ENCODE data around the gene ACOT11. TPM values are rescaled to one million over a fixed set of nuclear protein-coding genes. Genes with fewer than 3 reads are reported as not detected.

ACOT11 gene
- total and polyA plus RNA-seq, 9 of the 15 experiments (the other 6 are each of a cell fraction or from before 2014, with no cell fraction given) = 0.04 to 1.2 (median 0.64) TPM; not detected in 2

GRCh38 chr1:54577612-54578011, 29.6 kb downstream of the ACOT11 start (continued):
- no peak for TF ChIP-seq ZBTB11 (CRISPR knock-in tag; IDR thresholded peaks at IDR 0.05)
- TF ChIP-seq NFIX (CRISPR knock-in tag; IDR thresholded peaks at IDR 0.05; ENCODE audit: low read depth) = no peak
- TF ChIP-seq CHAMP1 (IDR thresholded peaks at IDR 0.05) = no peak
- no peak for TF ChIP-seq NCOA1 (IDR thresholded peaks at IDR 0.05; ENCODE audit: low read depth)
- peak; percentile 54; the same call in 1 of the 2 replicates for TF ChIP-seq ZNF395 (CRISPR knock-in tag; IDR thresholded peaks at IDR 0.05)
- no peak for TF ChIP-seq SMAD2 (IDR thresholded peaks at IDR 0.05; ENCODE audit: low read depth, low read length)
- TF ChIP-seq SP2 (IDR thresholded peaks at IDR 0.05; ENCODE audit: extremely low read depth, low read depth, low read length, poor library complexity, severe bottlenecking) = no peak
- no peak for TF ChIP-seq ELK1 (CRISPR knock-in tag; IDR thresholded peaks at IDR 0.05)
- no peak for TF ChIP-seq XRCC5 (IDR thresholded peaks at IDR 0.05; ENCODE audit: low read depth, low read length)
- TF ChIP-seq ZFP1 (CRISPR knock-in tag; IDR thresholded peaks at IDR 0.05) = no peak
- TF ChIP-seq RUNX1 (IDR thresholded peaks at IDR 0.05; ENCODE audit: low read depth) = no peak
- no peak for TF ChIP-seq NFE2 (IDR thresholded peaks at IDR 0.05; ENCODE audit: low read depth)
- TF ChIP-seq ILF3 (IDR thresholded peaks at IDR 0.05; ENCODE audit: borderline replicate concordance) = no peak
- no peak for TF ChIP-seq KAT7 (CRISPR knock-in tag; IDR thresholded peaks at IDR 0.05; ENCODE audit: borderline replicate concordance)
- peak; percentile 55; the same call in 1 of the 2 replicates for TF ChIP-seq TFE3 (CRISPR knock-in tag; IDR thresholded peaks at IDR 0.05)
- no peak for TF ChIP-seq ATF3 (IDR thresholded peaks at IDR 0.05)
- no peak for TF ChIP-seq ATF3 (CRISPR knock-in tag; conservative IDR thresholded peaks at IDR 0.05)
